HepG2 (cell line): ENCODE data around the gene P2RX6. TPM values are rescaled to one million over a fixed set of nuclear protein-coding genes. Genes with fewer than 3 reads are reported as not detected.

Source experiments
- KAT8 ChIP-seq: IDR thresholded peaks from 2 replicates; pipeline ENCODE4 v1.6.1; 2016; ENCODE audit warnings: missing genetic modification reagents, missing compliant biosample characterization
- PATZ1 ChIP-seq: sonication (generic); formaldehyde crosslinking; IDR thresholded peaks from 2 replicates; pipeline ENCODE4 v1.4.0; 2020; ENCODE audit warnings: missing genetic modification reagents
- SAP130 ChIP-seq: IDR thresholded peaks from 2 replicates; pipeline ENCODE4 v1.6.1; 2016; ENCODE audit warnings: low read depth
- TSC22D2 ChIP-seq: sonication (generic); formaldehyde crosslinking; IDR thresholded peaks from 2 replicates; pipeline ENCODE4 v1.5.1; 2020; ENCODE audit warnings: missing genetic modification reagents, mild to moderate bottlenecking, borderline replicate concordance
- ZNF407 ChIP-seq: sonication (generic); formaldehyde crosslinking; IDR thresholded peaks from one replicate; pipeline ENCODE4 v1.5.1; 2020; ENCODE audit warnings: mild to moderate bottlenecking, missing genetic modification reagents; ENCODE audit errors: not compliant biosample characterization
- polyA plus RNA-seq, 8 experiments: library from polyadenylated mRNA; depleted of rRNA in 3 of 8; stranded (reverse) in 7 of 8; unstranded in 1 of 8; fragments of >200 nt; fragmentation: Illumina TruSeq in 4 of 8; extraction: Trizol in 4 of 8; gene quantifications; 2 replicates each; pipeline versions ENCODE4 v1.2.1 to v1.2.3, GENCODE V29; 2011 to 2016; ENCODE audit warnings: low read depth in 4 of 8, missing spikeins in 1 of 8, mixed read lengths in 1 of 8; ENCODE audit not compliant: insufficient read depth in 1 of 8
- total RNA-seq, 5 experiments: library from RNA; depleted of rRNA; stranded (reverse); fragments of >200 nt; fragmentation: Illumina TruSeq; extraction: Trizol; gene quantifications; 2 replicates each; pipeline ENCODE4 v1.2.3, GENCODE V29; 2016; ENCODE audit warnings: low read depth in 1 of 5

The P2RX6 gene
- total and polyA plus RNA-seq, 2 of the 13 experiments (the other 11 are each of a cell fraction or from before 2014, with no cell fraction given), result 0.04 to 0.12 TPM

DNA sequence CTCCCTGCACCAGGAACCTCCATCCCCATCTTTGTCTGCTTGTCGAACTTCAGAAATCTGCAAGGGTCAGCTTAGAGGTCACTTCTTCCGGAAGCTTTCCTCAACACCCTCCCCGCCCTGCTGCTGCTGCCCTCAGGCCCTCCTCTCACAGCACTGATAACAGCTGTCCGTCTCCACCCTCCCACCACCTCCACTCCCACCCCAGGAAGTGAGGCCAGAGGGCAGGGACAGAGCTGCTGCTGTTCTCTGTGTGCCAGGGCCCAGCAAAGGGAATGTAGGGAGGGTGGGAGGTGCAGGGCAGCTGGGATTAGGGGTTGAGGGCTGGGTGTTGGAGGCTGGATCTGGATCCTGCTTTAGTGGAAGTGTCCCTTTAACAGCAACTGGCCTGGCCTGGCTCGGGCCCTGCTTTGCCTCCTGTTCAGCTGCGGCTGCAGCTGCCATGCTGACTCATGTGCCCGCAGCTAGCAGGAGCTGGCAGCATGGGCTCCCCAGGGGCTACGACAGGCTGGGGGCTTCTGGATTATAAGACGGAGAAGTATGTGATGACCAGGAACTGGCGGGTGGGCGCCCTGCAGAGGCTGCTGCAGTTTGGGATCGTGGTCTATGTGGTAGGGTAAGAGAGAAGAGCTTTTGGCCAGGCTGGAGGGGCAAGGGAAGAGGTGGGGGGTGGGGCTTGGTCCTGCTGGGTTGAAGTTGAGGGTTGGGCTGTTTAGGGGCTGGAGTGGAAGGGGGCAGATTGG lies at the start of gene P2RX6 (continued):
- no peak for TF ChIP-seq ZNF407 (CRISPR knock-in tag)
- peak; percentile 76 for TF ChIP-seq PATZ1 (CRISPR knock-in tag)
- peak; percentile 51; the same call in 1 of the 2 replicates for TF ChIP-seq KAT8 (CRISPR knock-in tag)
- TF ChIP-seq TSC22D2 (CRISPR knock-in tag), result no peak
- TF ChIP-seq SAP130, result peak; percentile 87
- TF ChIP-seq, all 625 proteins: peak for 79
